Calu3 (cell line): ENCODE results near the gene OR4P4. TPM values are rescaled to one million over a fixed set of nuclear protein-coding genes. Genes with fewer than 3 reads are reported as not detected.

ENCODE experiments used
- Bru-seq: library from RNA; stranded (reverse); fragments of 400-500 nt; gene quantifications from one replicate; lab custom pipeline; 2021; lab: Mats Ljungman, UMichigan
- BruChase-seq, 2 experiments: library from RNA; stranded (reverse); fragments of 400-500 nt; gene quantifications; one replicate each; lab custom pipeline; 2021; lab: Mats Ljungman, UMichigan
- BruUV-seq: library from RNA; stranded (reverse); fragments of 400-500 nt; replicated peaks from 2 replicates; lab custom pipeline; 2021; lab: Mats Ljungman, UMichigan
- CTCF ChIA-PET: fragments of 300-600 bp; sonication (Branson Sonifier 250); formaldehyde crosslinking; loops from one replicate; lab custom pipeline; 2022; ENCODE audit warnings: antibody characterized with exemption; lab: Charles Lee
- DNase-seq: peaks from one replicate; pipeline ENCODE4 v3.0.0; 2022
- H3K27ac Mint-ChIP-seq: one replicate; pipeline ENCODE4 v1.8.0; 2022; ENCODE audit warnings: mixed read lengths; ENCODE audit not compliant: unreplicated experiment
- H3K27me3 Mint-ChIP-seq: one replicate; pipeline ENCODE4 v1.8.0; 2022; ENCODE audit warnings: mixed read lengths; ENCODE audit not compliant: unreplicated experiment
- H3K36me3 Mint-ChIP-seq: one replicate; pipeline ENCODE4 v1.8.0; 2022; ENCODE audit warnings: mild to moderate bottlenecking, moderate library complexity, mixed read lengths; ENCODE audit not compliant: insufficient read depth, unreplicated experiment
- H3K4me1 Mint-ChIP-seq: one replicate; pipeline ENCODE4 v1.8.0; 2022; ENCODE audit warnings: mild to moderate bottlenecking, low read depth, mixed read lengths; ENCODE audit not compliant: unreplicated experiment
- H3K4me3 Mint-ChIP-seq: one replicate; pipeline ENCODE4 v1.8.0; 2022; ENCODE audit warnings: mild to moderate bottlenecking, low read depth, moderate library complexity, mixed read lengths; ENCODE audit not compliant: unreplicated experiment
- H3K9me3 Mint-ChIP-seq: one replicate; pipeline ENCODE4 v1.8.0; 2022; ENCODE audit warnings: low read depth, mixed read lengths; ENCODE audit not compliant: unreplicated experiment
- CTCF ChIP-seq: fragments of 200-600 bp; IDR thresholded peaks from one replicate; pipeline ENCODE4 v1.8.0; 2022; ENCODE audit warnings: antibody characterized with exemption; ENCODE audit not compliant: unreplicated experiment
- intact Hi-C: fragments of 100-400 bp; cut with micrococcal nuclease; formaldehyde crosslinking; loops from one replicate; pipeline ENCODE4 v1.10.0; 2022; ENCODE audit not compliant: unreplicated experiment
- long read RNA-seq: library from polyadenylated mRNA; stranded (forward); transcript quantifications from one replicate; pipeline ENCODE4 v2.0.0, GENCODE V29; 2022
- total RNA-seq: library from RNA; stranded (reverse); gene quantifications from 2 replicates; pipeline ENCODE4 v1.2.3, GENCODE V29; 2022

The OR4P4 gene
- total RNA-seq (not detected in 2 replicates), Bru-seq, nascent RNA (not detected), BruChase-seq, experiment 1, labeled RNA remaining after a 6-hour chase (percentile 14 among the genes with signal in this experiment), BruChase-seq, experiment 2, labeled RNA remaining after a 2-hour chase (not detected)
- long read RNA-seq: 0 reads

GRCh38 chr11:55634813-55635212 lies at the start of gene OR4P4:
Gene OR4P4, plus strand, starts transcription at chr11:55635113.
- CTCF ChIA-PET: no interaction called here
- Mint-ChIP-seq H3K36me3 (no peaks in the 10 kb centered on the region), H3K27ac (no peak within 1 kb of the TSS), H3K4me3 (no peak within 1 kb of the TSS), H3K9me3 (peaks cover 5% of the 10 kb centered on the region), H3K4me1 (no peaks in the 10 kb centered on the region), H3K27me3 (no peaks in the 10 kb centered on the region)
- intact Hi-C loops: no loop called here
- BruUV-seq: no TSS peak
- no peak for DNase-seq
- TF ChIP-seq CTCF: no peak

- Mint-ChIP-seq H3K27me3 (no peaks in the 10 kb centered on the region), H3K27ac (no peak within 1 kb of the TSS), H3K4me3 (no peak within 1 kb of the TSS), H3K4me1 (no peaks in the 10 kb centered on the region), H3K36me3 (no peaks in the 10 kb centered on the region), H3K9me3 (peaks cover 3% of the 10 kb centered on the region)
- BruUV-seq: no TSS peak
- intact Hi-C loops: no loop called here
- TF ChIP-seq CTCF: no peak
- DNase-seq: no peak
- CTCF ChIA-PET: no interaction called here
These were observed 27.4 kb upstream of the OR4P4 start, which contains the start of gene OR4C11 for GRCh38 chr11:55607545-55607944. Gene OR4C11, minus strand, starts transcription at chr11:55607645. Its CDS starts 3,272 bp downstream, at chr11:55604373.

- TF ChIP-seq CTCF: no peak
- peaks cover 18% of the 10 kb centered on the region for H3K9me3 Mint-ChIP-seq
- no peak overlapping the region for H3K27ac Mint-ChIP-seq
- DNase-seq: no peak
- intact Hi-C loops: no loop called here
- H3K27me3 Mint-ChIP-seq: no peaks in the 10 kb centered on the region
- H3K4me3 Mint-ChIP-seq: no peak overlapping the region
- no peaks in the 10 kb centered on the region for H3K36me3 Mint-ChIP-seq
- BruUV-seq: no TSS peak
- H3K4me1 Mint-ChIP-seq: no peaks in the 10 kb centered on the region
- CTCF ChIA-PET: no interaction called here
These were observed 10.4 kb upstream of the OR4P4 start for GRCh38 chr11:55624531-55624930.

GRCh38 chr11:55648027-55648426 lies 13.1 kb downstream of the OR4P4 start, which contains the start of gene OR4S2:
Gene OR4S2, plus strand, starts transcription at chr11:55648327. Its CDS starts 2,577 bp downstream, at chr11:55650904.
- H3K4me3 Mint-ChIP-seq: no peak within 1 kb of the TSS
- no peak for TF ChIP-seq CTCF
- no peak for DNase-seq
- CTCF ChIA-PET: no interaction called here
- no peaks in the 10 kb centered on the region for H3K27me3 Mint-ChIP-seq
- no TSS peak for BruUV-seq
- no peak within 1 kb of the TSS for H3K27ac Mint-ChIP-seq
- H3K4me1 Mint-ChIP-seq: no peaks in the 10 kb centered on the region
- peaks cover 3% of the 10 kb centered on the region for H3K9me3 Mint-ChIP-seq
- H3K36me3 Mint-ChIP-seq: no peaks in the 10 kb centered on the region
- intact Hi-C loops: no loop called here
